ENCODE results near the gene MED13L. TPM values are rescaled to one million over a fixed set of nuclear protein-coding genes. Genes with fewer than 3 reads are reported as not detected.

The MED13L gene
- total RNA-seq, 2 experiments from 2014 or later, result 203 to 208 TPM

DNA sequence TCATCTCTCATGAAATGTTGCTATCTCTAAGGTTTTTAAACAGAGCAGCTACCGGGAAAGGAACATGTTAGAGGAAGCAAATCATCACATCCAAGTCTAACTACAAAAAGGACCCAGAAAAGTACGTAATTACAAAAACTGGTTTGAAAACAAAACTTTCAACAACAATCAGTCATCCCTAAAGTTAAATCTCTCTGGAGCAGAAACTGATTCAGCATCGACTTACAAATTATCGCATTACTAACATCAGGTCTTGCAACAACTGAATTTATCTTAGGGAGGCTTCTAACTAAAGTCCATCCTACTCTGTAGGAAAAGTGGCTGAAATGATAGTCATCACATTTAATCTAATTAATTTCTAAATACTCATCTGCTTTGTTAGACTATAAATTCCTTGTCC lies 137.0 kb downstream of the MED13L start:
- POLR2A ChIA-PET, result interaction anchor here (0.9 to 1.4 kb wide), 4 partner anchors 12 to 568 kb away, joined by 3 read pairs; no protein-coding TSS in a partner anchor
- no peak overlapping the region for H3K27ac Mint-ChIP-seq
- H3K4me1 Mint-ChIP-seq (ENCODE audit: low read depth), result peaks cover 68% of the 10 kb centered on the region
- H3K4me3 Mint-ChIP-seq, result no peak overlapping the region
- TF ChIP-seq, protein P1, sequence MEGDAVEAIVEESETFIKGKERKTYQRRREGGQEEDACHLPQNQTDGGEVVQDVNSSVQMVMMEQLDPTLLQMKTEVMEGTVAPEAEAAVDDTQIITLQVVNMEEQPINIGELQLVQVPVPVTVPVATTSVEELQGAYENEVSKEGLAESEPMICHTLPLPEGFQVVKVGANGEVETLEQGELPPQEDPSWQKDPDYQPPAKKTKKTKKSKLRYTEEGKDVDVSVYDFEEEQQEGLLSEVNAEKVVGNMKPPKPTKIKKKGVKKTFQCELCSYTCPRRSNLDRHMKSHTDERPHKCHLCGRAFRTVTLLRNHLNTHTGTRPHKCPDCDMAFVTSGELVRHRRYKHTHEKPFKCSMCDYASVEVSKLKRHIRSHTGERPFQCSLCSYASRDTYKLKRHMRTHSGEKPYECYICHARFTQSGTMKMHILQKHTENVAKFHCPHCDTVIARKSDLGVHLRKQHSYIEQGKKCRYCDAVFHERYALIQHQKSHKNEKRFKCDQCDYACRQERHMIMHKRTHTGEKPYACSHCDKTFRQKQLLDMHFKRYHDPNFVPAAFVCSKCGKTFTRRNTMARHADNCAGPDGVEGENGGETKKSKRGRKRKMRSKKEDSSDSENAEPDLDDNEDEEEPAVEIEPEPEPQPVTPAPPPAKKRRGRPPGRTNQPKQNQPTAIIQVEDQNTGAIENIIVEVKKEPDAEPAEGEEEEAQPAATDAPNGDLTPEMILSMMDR (IDR thresholded peaks at IDR 0.05), result no peak
- Histone ChIP-seq H3K9me3 (ENCODE audit: control insufficient read depth in 1 of 2, insufficient read depth in 1 of 2, low read length in 2 of 2) (no peaks in the 10 kb centered on the region), H3K36me3 (ENCODE audit: insufficient read depth, low read length) (no peaks in the 10 kb centered on the region), H3K4me1 (ENCODE audit: insufficient read depth, low read length) (peaks cover 16% of the 10 kb centered on the region), H3K27me3 (ENCODE audit: control insufficient read depth in 1 of 2, insufficient read depth in 2 of 2, low read length in 2 of 2) (no peaks in the 10 kb centered on the region), H3K27ac (ENCODE audit: low read depth in 1 of 2, low read length in 2 of 2) (no peak overlapping the region), H3K4me3 (ENCODE audit: low read length) (no peak overlapping the region)
- H3K9me3 Mint-ChIP-seq, result no peaks in the 10 kb centered on the region
- intact Hi-C loops (cut with DNase I, micrococcal nuclease), result loop anchor here (2.0 to 10.0 kb wide), 5 partner anchors 42 to 567 kb away; no protein-coding TSS in a partner anchor
- DNase-seq (no peak), ATAC-seq (ENCODE audit: poor library complexity) (no peak)
- H3K27me3 Mint-ChIP-seq, result no peaks in the 10 kb centered on the region
- no peaks in the 10 kb centered on the region for H3K36me3 Mint-ChIP-seq (ENCODE audit: low read depth)
- CTCF ChIA-PET, result interaction anchor here (1.1 to 1.9 kb wide), 5 partner anchors 10 to 568 kb away, joined by 3 to 10 read pairs (median 6); no protein-coding TSS in a partner anchor

DNA sequence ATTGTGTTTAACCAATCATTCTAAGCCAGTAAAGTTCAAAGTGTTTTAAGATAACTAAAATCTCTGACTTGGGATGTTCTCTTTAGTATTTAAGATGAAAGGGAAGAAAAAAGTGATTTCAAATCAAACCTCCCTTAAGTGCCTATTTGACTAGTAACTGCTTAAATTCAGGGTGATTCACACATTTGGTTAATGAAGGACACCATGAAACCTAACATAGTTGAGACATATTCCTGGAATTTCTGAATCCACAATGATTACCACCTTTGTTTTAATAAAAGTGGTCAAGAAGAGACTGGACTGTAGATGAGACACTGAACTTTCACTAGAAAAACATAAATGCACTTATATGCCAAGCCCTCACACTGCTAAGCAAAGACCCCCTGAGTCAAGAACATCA lies 138.7 kb downstream of the MED13L start:
- ATAC-seq (ENCODE audit: poor library complexity) (no peak), DNase-seq (no peak)
- POLR2A ChIA-PET, result no interaction called here
- no peaks in the 10 kb centered on the region for H3K36me3 Mint-ChIP-seq (ENCODE audit: low read depth)
- no peak overlapping the region for H3K4me3 Mint-ChIP-seq
- H3K27me3 Mint-ChIP-seq, result no peaks in the 10 kb centered on the region
- peaks cover 70% of the 10 kb centered on the region for H3K4me1 Mint-ChIP-seq (ENCODE audit: low read depth)
- TF ChIP-seq, protein P1 (IDR thresholded peaks at IDR 0.05), result no peak
- no peaks in the 10 kb centered on the region for H3K36me3 ChIP-seq (ENCODE audit: insufficient read depth, low read length)
- no peak overlapping the region for H3K4me3 ChIP-seq (ENCODE audit: low read length)
- H3K27ac Mint-ChIP-seq, result no peak overlapping the region
- no peaks in the 10 kb centered on the region for H3K9me3 Mint-ChIP-seq
- H3K27ac ChIP-seq (ENCODE audit: low read depth in 1 of 2, low read length in 2 of 2), result no peak overlapping the region
- CTCF ChIA-PET, result no interaction called here
- H3K4me1 ChIP-seq (ENCODE audit: insufficient read depth, low read length), result peaks cover 12% of the 10 kb centered on the region
- no peaks in the 10 kb centered on the region for H3K9me3 ChIP-seq (ENCODE audit: control insufficient read depth in 1 of 2, insufficient read depth in 1 of 2, low read length in 2 of 2)
- intact Hi-C loops (cut with DNase I, micrococcal nuclease), result no loop called here
- H3K27me3 ChIP-seq (ENCODE audit: control insufficient read depth in 1 of 2, insufficient read depth in 2 of 2, low read length in 2 of 2), result no peaks in the 10 kb centered on the region

DNA sequence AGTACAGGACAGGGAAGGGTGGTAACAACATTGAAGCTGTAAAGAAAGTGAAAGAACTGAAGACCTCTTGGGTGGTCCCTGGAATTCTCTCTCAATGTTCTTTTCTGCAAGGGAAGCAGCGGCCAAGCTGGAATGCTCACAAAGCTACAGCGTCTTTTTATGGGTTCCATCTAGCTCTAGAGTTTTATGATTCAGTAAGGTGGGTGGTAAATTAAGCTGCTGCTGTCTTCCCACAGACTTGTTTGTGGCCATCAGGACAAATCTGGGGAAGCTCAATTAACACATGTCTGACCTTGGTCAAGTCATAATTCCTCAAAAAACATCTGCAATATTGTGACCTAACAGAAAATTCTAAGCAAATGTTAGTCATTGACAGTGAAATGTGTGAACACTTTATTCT lies 139.1 kb downstream of the MED13L start:
- Histone ChIP-seq H3K36me3 (ENCODE audit: insufficient read depth, low read length) (no peaks in the 10 kb centered on the region), H3K27ac (ENCODE audit: low read depth in 1 of 2, low read length in 2 of 2) (no peak overlapping the region), H3K4me1 (ENCODE audit: insufficient read depth, low read length) (peaks cover 16% of the 10 kb centered on the region), H3K4me3 (ENCODE audit: low read length) (no peak overlapping the region), H3K27me3 (ENCODE audit: control insufficient read depth in 1 of 2, insufficient read depth in 2 of 2, low read length in 2 of 2) (no peaks in the 10 kb centered on the region), H3K9me3 (ENCODE audit: control insufficient read depth in 1 of 2, insufficient read depth in 1 of 2, low read length in 2 of 2) (no peaks in the 10 kb centered on the region)
- ChIA-PET POLR2A (no interaction called here), CTCF (no interaction called here)
- TF ChIP-seq, protein P1 (IDR thresholded peaks at IDR 0.05), result no peak
- H3K27ac Mint-ChIP-seq, result no peak overlapping the region
- no peaks in the 10 kb centered on the region for H3K9me3 Mint-ChIP-seq
- intact Hi-C loops (cut with DNase I, micrococcal nuclease), result no loop called here
- no peaks in the 10 kb centered on the region for H3K36me3 Mint-ChIP-seq (ENCODE audit: low read depth)
- no peaks in the 10 kb centered on the region for H3K27me3 Mint-ChIP-seq
- H3K4me1 Mint-ChIP-seq (ENCODE audit: low read depth), result peaks cover 70% of the 10 kb centered on the region
- DNase-seq (no peak), ATAC-seq (ENCODE audit: poor library complexity) (no peak)
- no peak overlapping the region for H3K4me3 Mint-ChIP-seq
